Stimulated activated CD4-positive, alpha-beta T cell treated with anti-CD3 and anti-CD28 coated beads, Interleukin-1b, Interleukin-23, amount 100 ng/mL, for 4 hours (primary cell): ENCODE results near the gene RNF187.
"Not testable (repeated sequence)": the region's sequence is repeated elsewhere in the genome, so short reads cannot be mapped to it uniquely, and the experiment has no call there.

Experiments used
- DNase-seq, 2 donors: peaks; one replicate each; pipeline ENCODE4 v3.0.0-alpha.2; 2020; ENCODE audit warnings: low read depth in 2 of 2

RNF187 gene

DNA sequence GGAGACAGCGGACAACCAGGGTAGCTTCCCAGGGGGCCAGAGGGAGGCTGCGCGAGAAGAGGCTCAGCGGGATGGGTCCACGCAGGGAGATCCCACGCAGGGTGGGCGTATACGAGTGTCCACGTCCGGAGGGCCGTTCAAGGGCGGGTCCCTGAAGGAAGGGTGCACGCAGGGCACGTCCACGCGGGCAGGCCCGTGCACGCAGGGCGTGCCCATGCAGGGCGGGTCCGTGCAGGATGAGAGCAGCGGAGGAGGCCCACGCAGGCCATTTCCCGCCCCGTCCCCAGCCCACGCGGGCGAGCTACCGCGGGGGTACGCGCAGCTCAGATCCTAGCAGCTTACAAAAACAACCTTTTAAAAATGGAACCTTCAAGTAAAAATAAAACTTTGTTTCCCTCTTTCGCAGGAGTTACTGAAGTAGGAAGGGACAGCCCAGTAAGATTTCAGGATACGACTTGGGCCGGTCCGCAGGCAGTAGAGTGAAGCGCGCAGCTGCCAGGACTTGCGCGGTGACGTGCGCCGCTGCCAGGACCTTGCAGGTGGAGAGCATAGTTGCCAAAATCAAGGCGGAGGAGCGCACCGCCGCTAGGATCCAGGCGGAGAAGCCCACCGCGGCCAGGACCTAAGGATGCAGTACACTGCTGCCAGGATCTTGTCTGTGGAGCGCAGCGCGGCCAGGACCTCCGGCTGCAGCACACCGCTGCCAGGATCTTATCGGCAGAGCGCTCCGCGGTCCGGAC is 416 bp upstream of the RNF187 start:
- peak; percentile 66 to 70 for DNase-seq

- no peak for DNase-seq
Measured at GRCh38 chr1:228488125-228488817, 1.1 kb downstream of the RNF187 start.

DNA sequence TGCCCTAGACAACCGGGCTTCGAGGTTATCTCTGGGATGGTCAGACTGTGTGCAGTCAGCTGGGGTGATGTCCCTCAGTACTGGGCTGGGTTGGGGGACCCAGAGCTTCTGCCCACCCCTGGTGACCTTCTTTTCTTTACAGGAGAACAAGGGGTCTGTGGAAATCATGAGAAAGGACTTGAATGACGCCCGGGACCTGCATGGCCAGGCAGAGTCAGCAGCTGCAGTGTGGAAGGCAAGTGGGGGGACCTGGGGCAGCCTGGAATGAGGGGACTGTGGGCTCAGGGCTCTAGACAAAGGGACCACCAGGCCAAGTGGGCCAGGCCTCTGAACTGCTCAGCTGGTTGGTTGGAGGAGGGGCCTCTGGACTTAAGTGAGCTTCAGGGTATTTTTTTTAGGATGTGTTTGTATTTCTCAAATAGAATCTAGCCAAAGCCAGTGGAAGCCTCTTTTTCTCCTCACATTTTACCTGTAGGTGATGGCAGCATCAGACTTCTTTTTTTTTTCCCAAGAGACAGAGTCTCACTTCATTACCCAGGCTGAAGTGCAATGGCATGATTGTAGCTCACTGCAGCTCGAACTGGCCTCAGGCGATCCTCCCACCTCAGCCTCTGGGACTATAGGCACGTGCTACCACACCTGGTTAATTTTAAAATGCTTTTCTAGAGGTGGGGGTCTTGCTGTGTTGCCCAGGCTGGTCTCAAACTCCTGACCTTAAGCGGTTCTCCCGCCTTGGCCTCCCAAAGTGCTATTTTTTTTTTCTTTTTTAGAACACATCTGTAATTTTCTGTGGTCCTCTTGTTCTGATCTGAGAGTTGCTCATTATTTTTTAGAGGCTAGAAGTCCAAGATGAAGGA is 1.9 kb downstream of the RNF187 start:
- no peak for DNase-seq

DNA sequence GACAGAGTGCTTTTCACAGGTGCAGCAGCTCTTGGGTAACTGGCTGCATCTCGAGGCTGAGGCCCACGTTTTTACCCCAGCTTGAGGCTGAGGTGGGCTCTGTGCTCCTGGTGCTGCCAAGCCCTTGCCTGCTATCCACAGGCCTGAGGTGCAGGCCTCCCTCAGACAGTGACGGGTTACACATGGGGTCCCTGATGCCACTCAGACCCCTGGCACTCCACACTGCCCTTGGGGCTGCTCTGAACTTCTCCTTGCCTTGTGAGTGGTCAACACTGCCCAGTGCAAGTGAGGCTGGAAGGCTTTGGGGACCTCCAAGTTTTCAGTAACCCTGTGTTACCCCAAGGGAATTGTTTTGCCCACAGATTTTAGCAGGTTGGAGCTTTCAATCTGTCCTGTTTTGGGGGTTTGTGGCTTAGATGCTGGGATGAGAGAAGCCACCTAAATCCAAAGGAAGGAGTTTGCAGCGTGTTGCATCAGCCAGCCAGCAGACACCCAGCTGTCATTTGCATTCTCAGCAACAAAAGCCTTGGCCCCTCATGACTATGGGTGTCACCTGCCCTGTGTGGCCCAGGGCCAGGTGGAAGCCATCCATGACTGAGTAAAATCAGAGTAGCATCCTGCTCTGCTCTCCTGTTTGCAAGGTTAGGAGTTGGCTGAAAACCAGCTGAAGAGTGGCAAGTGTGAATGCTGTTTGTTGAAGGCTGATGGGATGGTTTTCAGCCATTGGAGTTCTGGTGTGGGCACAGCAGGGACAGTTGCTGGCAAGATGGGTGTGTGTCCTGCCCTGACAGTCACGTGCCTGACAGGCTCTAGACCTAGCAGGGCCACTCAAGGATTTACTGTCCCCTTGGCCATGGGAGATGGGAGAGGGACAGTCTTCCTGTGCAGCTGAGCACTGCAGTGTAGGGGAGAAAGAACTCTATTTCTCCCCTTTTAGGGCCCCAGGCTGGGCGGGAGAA is 3.2 kb downstream of the RNF187 start:
- DNase-seq, result no peak

DNA sequence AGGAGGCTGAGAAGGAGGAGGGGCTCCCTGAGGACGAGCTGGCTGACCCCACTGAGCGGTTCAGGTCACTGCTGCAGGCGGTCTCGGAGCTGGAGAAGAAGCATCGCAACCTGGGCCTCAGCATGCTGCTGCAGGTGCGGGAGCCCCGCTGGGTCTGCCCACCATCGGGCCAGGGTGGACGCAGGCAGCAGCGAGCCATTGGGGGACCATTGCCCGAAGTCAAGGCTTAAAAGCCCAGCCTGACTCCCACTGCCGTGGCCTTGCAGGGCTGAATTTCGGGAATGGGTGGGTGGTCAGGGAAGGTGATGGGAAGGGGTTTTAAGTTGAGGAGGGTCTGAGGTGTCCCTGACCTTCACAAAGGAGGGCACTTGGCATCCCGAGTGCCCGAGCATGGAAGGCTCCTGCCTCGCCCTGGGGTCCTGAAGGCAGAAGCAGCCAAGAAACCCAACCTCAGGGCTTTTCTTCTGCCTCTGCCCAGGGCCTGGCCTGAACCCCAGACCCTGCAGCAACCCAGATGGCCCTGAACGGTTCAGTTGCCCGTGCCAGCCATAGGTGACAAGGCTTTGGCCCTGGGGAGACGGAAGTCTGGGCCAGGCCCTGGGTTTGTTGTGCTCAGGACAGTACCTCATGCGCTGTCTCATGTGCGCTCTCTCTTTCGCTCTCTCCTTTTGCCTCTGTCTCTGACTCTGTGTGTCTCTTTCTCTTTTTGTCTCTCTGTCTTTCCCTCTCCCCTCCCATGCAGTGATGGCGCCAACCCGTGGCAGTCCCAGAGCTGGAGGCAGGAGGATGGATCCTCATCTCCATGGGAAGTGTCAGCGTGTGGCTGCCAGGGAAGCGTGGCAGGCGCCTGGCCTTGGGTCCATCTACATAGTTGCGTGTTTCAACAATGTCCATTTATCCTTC is 6.2 kb downstream of the RNF187 start:
- no peak for DNase-seq

DNA sequence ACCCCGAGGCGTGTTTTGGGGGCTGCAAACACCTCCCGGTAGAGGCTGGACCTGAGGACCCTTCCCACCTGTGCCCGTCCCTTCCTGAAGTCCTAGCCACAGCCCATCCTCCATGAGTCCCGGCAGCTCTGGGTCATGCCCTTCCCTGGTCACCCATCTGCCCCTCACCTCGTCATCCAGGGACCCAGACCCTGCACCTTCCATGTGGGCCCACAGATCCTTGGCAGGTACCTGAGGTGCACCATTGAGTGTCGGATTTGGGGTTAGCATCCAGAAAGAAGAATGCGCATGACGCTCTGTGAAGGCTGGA is 6.8 kb downstream of the RNF187 start:
- DNase-seq, result no peak

- DNase-seq, result no peak
Measured at GRCh38 chr1:228494391-228494790, 7.2 kb downstream of the RNF187 start.

- no peak for DNase-seq
Measured at GRCh38 chr1:228494970-228495853, 8.0 kb downstream of the RNF187 start.

GRCh38 chr1:228496084-228496483 is 8.9 kb downstream of the RNF187 start:
- DNase-seq, result no peak

- no peak for DNase-seq
Measured at GRCh38 chr1:228496494-228496893, 9.3 kb downstream of the RNF187 start.

DNA sequence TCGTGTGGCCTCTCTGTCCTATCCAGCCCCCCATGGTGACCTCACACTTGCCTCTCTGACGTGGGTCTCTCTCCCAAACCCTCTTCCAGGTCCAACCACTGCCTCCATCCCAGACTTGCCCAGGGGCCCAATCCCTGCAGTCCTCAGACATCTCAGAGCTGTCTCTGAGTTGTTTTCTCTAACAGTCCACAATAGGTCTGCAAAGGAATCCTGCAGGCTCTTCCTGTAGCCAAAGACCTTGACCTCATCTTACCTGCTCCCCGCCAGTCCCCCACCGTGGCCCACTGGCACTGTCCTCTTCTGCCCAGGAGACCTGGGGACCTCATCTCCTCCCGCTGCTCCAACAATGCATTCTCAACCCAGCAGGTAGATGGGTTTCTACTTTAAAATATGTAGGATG is 10.0 kb downstream of the RNF187 start:
- no peak for DNase-seq

- DNase-seq, result no peak
Measured at GRCh38 chr1:228497817-228498216, 10.6 kb downstream of the RNF187 start.

GRCh38 chr1:228500143-228500734 is 13.1 kb downstream of the RNF187 start:
- no peak for DNase-seq

GRCh38 chr1:228500901-228501871 is 14.0 kb downstream of the RNF187 start:
- DNase-seq, result peak; percentile 83 to 87

DNA sequence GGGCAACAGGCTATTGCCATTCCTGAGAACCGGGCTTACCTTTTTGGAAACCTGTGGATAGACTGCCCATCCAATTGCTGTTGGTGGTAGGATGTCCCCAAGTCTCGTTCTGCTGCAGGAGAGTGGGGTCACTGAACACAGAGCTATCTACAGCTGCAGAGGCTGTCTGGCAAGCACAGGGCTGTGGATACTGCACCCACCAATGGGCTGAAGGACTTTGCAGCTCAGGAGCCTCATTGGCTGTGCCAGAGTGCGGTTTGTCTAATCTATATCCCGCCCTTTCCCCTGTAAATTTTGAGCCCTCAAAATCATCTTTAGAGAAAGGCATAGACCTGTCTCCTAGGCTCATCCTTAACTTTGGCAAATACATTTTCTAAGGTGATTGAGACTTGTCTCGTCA is 15.3 kb downstream of the RNF187 start:
- DNase-seq, result no peak

DNA sequence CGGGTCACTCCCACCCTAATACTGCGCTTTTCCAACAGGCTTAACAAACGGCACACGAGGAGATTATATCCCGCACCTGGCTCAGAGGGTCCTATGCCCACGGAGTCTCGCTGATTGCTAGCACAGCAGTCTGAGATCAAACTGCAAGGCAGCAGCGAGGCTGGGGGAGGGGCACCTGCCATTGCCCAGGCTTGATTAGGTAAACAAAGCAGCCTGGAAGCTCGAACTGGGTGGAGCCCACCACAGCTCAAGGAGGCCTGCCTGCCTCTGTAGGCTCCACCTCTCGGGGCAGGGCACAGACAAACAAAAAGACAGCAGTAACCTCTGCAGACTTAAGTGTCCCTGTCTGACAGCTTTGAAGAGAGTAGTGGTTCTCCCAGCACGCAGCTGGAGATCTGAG is 18.8 kb downstream of the RNF187 start:
- DNase-seq, result not testable (repeated sequence)

- DNase-seq, result no peak
Measured at GRCh38 chr1:228507961-228508652, 20.9 kb downstream of the RNF187 start.
